GM18507 (cell line): Measurements from ENCODE around the gene CLTRN.
"Not testable (repeated sequence)": the region's sequence is repeated elsewhere in the genome, so short reads cannot be mapped to it uniquely, and the experiment has no call there.

Experiments
- DNase-seq: peaks from one replicate; pipeline ENCODE4 v3.0.0; 2011; ENCODE audit warnings: low read depth; ENCODE audit not compliant: insufficient read length; ENCODE audit errors: extremely low spot score
- FAIRE-seq: peaks from 2 replicates; lab custom pipeline; 2011; peaks lifted over from hg19 to GRCh38; lab: Jason Lieb, UNC

The CLTRN gene

DNA sequence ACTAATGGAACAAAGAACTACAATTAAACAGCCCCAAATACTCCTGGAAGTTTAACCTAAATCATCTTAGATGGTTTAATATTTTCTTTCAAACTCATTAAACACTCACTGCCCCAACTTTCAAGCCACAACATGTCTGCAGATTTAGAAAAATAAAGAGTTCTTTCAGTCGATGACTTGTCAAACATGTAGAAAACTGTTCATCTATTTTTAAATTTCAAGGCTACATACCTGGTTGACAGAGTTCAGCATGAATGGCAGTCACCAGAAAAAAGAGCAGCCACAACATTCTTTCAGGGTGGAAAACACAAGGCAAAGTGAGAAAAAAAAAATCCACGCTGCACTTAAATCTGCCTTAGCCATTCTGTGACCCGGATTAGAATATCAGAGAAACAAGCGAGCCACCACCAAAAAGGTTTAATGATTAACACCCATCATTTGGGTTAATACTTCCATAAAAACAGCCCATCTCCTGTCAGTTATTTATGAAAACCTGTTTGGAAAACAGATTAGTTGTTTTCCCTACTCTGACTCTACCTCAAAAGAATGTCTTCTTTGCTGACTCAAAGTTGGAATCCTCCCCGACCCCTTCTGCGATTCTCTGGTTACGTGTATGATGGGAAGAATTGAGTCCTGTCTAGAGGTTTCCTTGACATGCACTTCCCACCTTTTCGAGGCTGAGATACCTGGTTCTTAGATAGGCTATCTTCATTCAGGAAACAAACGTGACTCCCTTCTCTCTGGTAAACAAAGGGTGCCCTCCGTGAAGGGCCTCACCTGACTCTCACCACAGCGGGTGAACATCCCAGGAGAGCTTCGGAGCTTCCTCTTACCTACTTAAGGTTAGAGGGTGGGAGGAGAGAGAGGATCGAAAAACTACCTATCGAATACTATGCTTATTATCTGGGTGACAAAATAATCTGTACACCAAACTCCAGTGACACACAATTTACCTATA is at the start of gene CLTRN:
Gene CLTRN, minus strand, starts transcription at position 319 of the 958 bp plus-strand sequence. Its CDS starts 30 bp downstream, at position 289.
- FAIRE-seq (no peak), DNase-seq (no peak)

DNA sequence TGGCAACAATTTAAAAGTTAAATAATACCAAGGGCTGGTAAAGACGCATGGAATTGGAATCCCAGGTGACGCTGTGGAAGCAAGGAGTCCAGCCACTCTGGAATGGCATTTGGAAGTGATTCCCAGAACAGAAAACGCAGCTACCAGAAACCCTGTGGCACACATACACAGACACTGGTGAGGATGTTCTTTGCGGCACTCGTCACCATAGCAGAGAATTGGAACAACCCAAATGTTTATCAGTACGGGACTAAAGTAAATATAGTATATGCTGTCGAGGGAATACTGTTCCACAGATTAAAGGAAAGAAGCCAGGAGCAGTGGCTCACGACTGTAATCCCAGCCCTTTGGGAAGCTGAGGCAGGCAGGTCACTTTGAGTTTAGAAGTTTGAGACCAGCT is 39.7 kb upstream of the CLTRN start:
- not testable (repeated sequence) for DNase-seq, FAIRE-seq

- FAIRE-seq, result peak; percentile 90
- not testable (repeated sequence) for DNase-seq
These were observed 39.2 kb upstream of the CLTRN start for GRCh38 chrX:15703809-15704208.

DNA sequence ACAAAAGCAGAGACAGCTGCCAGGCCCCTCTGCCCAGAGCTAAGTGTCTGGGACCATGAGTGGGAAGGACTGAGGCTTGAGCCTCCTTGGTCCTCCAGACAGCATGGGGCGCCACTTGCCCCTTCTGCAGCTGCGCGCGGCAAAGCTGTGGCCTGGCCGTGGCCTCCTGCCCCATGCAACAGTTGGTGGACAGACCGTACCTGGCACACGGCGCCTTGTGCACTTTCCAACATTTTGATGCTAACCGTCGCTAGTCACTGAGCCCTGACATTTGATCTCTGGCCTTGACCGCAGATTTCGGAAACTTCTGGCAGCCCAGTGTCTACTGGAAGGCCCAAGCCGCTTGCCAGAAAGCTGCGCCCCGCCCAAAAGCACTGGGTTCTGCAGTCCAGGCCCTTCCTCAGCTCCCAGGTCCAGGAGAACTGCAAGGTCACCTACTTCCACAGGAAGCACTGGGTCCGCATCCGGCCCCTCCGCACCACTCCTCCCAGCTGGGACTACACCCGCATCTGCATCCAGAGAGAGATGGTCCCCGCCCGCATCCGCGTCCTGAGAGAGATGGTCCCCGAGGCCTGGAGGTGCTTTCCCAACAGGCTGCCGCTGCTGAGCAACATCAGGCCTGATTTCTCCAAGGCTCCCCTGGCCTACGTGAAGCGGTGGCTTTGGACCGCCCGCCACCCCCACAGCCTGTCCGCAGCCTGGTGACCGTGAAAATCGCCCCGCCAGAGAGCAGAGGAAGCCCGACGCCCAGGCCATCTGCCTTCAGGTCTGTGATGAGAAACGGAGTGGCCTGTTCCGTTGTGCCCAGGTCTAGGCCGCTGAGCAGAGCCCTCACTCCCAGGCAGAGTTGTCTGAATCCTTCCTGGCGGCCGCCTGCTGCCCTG is 38.1 kb upstream of the CLTRN start:
- FAIRE-seq (no peak), DNase-seq (no peak)

DNA sequence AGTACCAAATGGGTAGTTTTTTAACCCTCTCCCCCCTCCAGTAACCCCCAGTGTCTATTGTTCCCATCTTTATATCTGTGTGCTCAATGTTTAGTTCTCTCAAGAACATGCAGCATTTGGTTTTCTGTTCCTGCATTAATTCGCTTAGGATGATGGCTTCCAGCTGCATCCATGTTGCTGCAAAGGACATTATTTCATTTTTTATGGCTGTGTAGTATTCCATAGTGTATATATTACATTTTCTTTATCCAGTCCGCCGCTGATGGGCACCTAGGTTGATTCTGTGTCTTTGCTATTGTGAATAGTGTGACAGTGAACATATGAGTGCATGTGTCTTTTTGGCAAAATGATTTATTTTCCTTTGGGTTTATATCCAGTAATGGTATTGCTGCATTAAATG is 31.9 kb upstream of the CLTRN start:
- FAIRE-seq, result no peak
- DNase-seq, result no peak

GRCh38 chrX:15694941-15695451 is 30.4 kb upstream of the CLTRN start:
- FAIRE-seq, result no peak
- no peak for DNase-seq

DNA sequence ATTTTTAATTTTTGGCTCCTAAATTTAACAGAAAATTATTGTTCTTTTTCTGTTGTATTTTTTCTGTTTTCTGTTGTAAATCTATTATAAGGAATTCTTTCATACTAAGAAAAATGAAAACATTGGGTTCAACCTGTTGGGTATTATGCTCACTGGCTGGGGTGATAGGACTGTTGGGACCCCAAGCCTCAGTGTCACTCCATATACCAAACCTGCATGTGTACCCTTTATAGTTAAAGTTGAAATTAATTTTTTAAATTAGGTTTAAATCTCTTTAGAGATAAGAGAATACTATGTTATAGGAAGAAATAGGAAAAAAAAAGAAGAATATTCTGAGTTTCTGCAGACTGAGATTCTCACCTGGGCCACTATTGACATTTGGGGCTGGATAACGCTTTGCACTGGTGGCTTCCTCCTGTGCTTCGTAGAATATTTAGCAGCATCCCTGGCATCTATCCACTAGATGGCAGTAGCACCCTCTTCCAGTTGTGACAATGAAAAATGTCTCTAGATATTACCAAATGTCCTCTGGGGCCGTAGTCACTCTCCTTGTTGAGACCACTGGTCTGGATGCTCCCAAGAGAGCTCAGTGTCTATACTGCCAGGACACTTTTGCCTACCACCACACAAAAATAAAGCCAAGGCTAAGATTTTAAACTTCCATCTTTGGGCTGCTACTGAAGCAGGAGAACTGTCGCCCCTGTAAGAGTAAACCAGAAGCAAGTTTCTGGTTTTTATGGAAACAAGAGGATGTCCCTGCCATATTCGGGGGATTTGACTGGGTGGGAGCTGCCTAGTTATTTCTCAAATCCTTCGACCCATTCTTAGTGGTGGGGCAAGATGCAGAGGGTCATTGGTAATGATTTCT is 22.4 kb upstream of the CLTRN start:
- no peak for DNase-seq
- peak; percentile 78 for FAIRE-seq

DNA sequence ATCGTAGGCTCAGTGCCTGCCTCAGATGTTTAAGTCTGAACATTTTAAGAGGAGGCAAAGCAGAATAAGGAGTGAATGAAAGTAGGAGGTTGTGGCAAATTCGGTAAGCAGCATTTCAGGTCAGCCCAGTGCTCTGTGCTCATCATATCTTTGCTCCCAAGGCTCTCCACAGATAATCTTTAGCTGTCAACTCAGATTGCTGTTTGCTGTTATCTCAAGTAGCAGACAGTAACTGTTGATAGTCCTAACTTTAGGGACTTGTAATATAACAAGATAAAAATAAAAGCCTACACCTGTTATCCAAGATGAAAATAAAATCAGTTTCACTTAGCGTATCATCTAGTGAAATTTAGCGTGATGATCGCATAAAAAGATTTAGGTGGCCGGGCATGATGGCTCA is 18.6 kb upstream of the CLTRN start:
- FAIRE-seq, result no peak
- no peak for DNase-seq

GRCh38 chrX:15681433-15681832 is 16.8 kb upstream of the CLTRN start:
- DNase-seq (no peak), FAIRE-seq (no peak)

DNA sequence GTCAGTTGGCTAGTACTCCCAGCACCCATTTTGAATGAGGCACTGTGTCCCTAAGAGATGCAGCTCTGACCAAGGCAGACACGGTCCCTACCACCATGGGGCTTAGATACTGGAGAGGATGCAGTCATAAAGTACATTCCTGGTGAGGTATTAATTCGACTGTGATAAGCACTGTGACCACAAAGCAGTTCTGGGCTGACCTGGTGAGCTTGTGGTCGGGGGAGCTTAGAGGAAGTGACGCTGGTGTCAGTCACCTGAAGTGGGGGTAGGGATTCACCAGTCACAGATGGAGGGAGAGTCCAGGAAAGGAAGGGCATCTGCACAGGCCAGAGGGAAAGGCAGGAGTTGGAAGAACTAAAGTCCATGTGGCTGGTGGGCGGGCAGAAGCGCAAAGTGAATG is 15.8 kb upstream of the CLTRN start:
- DNase-seq (no peak), FAIRE-seq (peak; percentile 71)

DNA sequence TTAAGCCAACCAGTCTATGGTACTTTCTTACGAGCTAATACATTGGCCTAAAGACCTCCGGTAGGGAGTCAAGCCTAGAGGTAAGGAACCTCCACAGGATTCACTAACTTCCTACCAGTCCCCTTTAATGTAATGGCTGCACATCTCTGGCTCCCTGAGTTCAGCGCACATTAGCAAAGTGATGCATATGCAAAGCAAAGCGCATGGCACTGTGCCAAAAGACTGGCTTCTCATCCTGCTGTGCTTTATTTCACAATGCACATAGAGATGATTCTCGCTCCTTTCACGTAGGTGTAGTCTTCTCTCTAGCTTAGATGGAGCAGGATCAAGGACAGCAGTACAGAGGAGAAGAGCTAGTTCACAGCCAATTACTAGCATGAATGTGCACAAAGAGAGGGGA is 14.6 kb upstream of the CLTRN start:
- no peak for DNase-seq
- no peak for FAIRE-seq

- DNase-seq, result no peak
- no peak for FAIRE-seq
These were observed 13.7 kb upstream of the CLTRN start for GRCh38 chrX:15678339-15678738.

GRCh38 chrX:15676886-15677285 is 12.3 kb upstream of the CLTRN start:
- DNase-seq, result no peak
- FAIRE-seq, result no peak

- peak; percentile 22 for DNase-seq
- no peak for FAIRE-seq
These were observed 10.9 kb upstream of the CLTRN start for GRCh38 chrX:15675490-15675921.

GRCh38 chrX:15674841-15675489 is 10.4 kb upstream of the CLTRN start:
- peak; percentile 64 for DNase-seq
- FAIRE-seq, result peak; percentile 93

DNA sequence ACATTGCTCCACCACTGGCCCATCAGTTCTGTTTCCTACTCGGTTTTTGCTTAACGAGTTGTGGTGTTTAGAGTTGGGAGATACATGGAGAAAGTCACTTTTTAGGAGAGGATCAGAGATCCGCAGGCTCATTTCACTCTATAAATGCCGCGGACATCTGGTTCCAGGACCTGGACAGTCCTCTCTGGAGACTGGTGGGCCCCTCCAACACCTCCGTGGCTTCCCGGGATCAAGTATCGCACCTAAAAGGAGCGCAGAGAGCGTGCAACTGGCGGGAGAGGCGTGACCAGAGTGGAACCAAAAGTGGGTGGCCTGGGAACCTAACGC is 9.9 kb upstream of the CLTRN start:
- DNase-seq (no peak), FAIRE-seq (no peak)

DNA sequence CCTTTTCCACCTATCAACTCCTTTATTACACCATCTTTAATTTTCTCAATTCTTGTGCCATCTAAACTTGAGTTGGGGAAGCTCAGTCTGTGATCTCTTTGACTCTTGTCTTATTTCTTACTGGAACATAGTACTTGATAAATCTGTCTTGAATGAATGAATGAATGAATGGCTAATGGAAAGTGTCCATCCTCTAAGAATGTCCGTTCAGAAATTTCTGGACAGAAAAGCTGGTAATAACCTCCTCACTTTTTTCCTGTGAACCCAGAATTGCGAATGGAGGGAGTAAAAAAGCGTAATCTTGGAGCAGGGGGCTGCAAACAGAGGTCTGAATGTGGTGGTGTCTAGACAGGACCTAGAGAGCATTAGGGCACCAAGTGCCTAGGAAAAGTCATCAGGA is 9.4 kb upstream of the CLTRN start:
- DNase-seq (no peak), FAIRE-seq (no peak)

DNA sequence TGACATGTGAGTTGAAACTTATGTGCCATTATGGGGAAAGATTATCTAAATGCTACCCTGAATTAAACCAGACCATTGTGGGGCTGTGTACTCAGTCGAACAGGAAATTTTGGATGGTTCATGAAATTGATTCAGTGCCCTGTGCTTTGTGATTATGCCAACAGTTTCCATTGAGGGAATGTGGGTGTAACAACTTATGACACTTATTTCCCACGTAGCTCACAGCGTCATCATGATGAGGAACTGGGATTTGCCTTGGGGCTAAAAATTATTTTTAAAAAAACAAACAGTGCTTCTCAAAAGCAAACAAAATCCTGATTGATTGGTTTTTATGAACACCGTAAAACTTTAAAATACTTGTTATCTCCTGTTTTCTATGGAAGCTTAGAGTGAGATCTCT is 8.3 kb upstream of the CLTRN start:
- DNase-seq (no peak), FAIRE-seq (no peak)

GRCh38 chrX:15663439-15663838 is 1.2 kb downstream of the CLTRN start:
- DNase-seq, result no peak
- no peak for FAIRE-seq
